Inferior parietal cortex (tissue), 1 donor: ENCODE data around the gene NXF2.
"Not testable (repeated sequence)": the region's sequence is repeated elsewhere in the genome, so short reads cannot be mapped to it uniquely, and the experiment has no call there.

Source experiments
- DNase-seq: peaks from one replicate; pipeline ENCODE4 v3.0.0-alpha.2; 2016; ENCODE audit errors: extremely low spot score

Gene NXF2, protein sequence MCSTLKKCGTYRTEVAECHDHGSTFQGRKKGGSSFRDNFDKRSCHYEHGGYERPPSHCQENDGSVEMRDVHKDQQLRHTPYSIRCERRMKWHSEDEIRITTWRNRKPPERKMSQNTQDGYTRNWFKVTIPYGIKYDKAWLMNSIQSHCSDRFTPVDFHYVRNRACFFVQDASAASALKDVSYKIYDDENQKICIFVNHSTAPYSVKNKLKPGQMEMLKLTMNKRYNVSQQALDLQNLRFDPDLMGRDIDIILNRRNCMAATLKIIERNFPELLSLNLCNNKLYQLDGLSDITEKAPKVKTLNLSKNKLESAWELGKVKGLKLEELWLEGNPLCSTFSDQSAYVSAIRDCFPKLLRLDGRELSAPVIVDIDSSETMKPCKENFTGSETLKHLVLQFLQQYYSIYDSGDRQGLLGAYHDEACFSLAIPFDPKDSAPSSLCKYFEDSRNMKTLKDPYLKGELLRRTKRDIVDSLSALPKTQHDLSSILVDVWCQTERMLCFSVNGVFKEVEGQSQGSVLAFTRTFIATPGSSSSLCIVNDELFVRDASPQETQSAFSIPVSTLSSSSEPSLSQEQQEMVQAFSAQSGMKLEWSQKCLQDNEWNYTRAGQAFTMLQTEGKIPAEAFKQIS

DNA sequence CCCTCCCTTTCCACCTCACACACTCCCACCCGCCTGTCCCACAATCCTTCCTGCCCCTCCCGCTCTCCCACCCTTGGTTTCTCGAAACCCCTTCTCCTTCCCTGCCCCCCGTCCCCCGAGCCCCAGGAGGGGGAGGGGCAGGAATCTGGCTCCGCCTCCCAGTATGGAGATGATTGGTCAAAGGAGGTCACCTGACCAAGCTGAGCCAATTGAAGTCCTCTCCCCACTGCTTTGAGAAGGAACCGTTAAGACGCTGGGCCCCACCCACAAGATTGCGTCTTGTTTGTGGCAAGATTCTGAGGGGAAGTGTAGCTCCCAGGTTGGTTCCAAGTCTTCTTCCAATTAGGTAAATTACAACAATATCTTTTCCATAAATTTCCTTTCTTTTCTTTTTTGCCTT lies at the start of gene NXF2:
NXF2 (plus strand) TSS at position 275 of the 400 bp plus-strand sequence. CDS start 59,912 bp downstream, outside the sequence.
- DNase-seq: not testable (repeated sequence)

DNA sequence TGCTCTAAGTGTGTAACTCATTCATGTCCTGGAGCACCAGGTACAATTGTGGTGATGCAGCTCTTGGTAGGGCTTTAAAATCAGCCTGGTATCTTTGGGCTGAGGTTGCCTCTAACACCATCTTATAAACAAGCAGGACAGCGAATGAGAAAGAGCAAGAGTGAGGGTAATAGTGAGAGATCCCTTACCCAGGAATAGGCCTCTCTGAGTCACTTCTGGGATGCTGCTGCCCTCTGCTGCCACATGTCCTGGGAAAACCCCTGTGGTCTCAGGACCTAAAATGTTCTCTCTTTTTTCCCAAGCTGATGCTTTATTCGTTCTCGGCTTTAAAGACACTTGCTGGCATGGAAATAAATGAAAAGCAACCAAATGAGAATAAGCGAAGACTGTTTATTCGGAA lies 39.0 kb upstream of the NXF2 start:
- DNase-seq: not testable (repeated sequence)

DNA sequence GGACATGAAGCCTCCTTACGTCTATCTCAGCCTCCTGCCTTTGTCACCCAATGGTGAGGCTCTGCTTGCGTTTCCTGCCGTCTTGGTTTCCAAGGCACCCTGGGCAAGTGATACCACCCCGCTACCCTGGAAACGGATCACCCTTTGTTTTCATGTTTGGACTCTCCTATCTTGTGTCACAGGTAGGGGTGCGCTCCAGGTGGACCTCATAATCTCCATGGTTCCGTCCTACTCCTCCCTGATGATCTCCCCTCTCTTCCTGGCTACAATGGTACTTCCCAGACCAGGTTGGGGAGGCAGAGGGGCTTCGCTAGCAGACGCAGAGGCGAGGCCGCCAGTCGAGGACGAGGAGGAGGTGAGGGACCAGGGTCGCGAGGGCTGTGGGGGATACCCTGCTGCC lies 32.0 kb upstream of the NXF2 start, which contains the start of gene TCP11X1:
TCP11X1 (plus strand) TSS at position 316 of the 400 bp plus-strand sequence.
- DNase-seq: not testable (repeated sequence)

DNA sequence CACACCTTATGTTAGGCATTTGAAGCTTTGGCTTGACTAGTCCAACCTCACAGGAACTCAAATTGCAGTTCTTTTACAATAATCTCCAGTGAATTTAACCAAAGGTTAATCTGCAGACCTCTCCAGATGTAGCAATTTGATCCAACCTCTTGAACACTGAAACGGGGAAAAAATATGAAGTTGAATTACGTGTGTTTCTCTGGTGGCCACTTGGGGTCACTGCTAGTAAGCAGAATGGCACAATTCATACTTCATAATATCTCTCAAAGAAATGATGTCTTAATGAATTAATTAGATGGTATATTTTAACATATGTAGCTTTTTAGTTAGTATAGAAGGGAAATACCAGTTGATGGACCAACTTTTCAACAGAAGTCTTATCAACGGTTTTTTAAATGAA lies 30.5 kb upstream of the NXF2 start:
- DNase-seq: not testable (repeated sequence)

DNA sequence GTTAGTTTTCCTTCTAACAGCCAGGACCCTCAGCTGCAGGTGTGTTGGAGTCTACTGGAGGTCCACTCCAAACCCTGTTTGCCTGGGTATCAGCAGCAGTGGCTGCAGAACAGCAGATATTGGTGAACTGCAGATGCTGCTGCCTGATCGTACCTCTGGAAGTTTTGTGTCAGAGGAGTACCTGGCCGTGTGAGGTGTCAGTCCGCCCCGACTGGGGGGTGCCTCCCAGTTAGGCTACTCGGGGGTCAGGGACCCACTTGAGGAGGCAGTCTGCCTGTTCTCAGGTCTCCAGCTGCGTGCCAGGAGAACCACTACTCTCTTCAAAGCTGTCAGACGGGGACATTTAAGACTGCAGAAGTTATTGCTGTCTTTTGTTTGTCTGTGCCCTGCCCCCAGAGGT lies 11.3 kb upstream of the NXF2 start:
- not testable (repeated sequence) for DNase-seq

DNA sequence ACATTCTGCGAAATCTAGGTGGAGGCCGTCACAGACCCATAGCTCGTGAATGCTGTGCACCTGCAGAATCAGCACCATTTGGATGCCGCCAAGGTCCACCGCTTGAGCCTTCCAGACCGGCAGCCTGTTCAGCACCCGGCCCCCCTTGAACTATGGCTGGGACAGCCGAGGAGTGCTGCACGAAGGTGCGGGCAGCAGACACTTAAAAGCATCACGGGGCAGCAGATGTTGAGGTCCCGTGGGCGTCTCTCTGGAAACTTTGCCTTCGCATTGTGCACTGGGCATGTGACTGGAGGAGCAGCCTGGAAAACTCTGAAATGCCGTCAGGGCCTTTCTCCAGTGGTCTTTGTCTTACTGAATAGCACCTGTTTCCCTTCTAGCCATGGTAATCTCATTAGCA lies 6.7 kb upstream of the NXF2 start:
- DNase-seq: not testable (repeated sequence)

DNA sequence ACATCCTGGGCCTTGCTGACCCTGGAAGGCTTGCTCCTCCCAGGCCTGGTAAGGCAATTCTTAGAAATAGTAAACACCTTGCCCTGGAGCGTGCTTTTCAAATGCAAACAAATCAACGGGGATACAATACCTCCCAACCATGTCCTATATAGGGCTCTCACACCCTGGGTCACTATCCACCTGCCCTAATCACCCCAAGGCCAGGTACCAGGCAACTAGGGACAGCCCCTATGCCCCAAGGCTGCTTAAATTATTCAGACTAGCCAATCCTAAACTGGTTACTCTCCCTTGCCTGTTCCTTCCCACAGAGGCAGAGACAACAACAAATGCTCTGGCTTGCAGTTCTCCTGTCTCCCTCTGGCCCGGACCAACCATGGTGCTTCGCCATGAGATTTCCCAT lies 25.3 kb downstream of the NXF2 start:
- not testable (repeated sequence) for DNase-seq

DNA sequence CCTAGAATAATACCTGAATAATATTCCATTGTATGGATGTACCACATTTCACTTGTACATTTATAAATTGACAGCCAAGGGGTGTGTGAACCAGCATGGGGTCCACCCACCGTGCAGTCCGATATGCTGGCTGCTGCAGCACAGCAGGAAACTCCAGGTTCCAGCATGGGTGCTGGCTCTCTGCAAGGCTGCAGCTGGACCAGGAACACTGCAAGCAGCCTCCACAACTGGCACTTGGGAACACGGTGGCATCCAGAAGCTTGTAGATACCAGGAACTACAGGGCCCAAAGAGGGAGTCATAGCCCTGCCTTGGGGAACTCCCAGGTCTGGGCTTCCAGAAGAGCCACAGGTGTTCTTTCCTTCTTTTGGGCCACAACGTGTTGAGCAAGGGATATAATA lies 91.2 kb downstream of the NXF2 start:
- no peak for DNase-seq

DNA sequence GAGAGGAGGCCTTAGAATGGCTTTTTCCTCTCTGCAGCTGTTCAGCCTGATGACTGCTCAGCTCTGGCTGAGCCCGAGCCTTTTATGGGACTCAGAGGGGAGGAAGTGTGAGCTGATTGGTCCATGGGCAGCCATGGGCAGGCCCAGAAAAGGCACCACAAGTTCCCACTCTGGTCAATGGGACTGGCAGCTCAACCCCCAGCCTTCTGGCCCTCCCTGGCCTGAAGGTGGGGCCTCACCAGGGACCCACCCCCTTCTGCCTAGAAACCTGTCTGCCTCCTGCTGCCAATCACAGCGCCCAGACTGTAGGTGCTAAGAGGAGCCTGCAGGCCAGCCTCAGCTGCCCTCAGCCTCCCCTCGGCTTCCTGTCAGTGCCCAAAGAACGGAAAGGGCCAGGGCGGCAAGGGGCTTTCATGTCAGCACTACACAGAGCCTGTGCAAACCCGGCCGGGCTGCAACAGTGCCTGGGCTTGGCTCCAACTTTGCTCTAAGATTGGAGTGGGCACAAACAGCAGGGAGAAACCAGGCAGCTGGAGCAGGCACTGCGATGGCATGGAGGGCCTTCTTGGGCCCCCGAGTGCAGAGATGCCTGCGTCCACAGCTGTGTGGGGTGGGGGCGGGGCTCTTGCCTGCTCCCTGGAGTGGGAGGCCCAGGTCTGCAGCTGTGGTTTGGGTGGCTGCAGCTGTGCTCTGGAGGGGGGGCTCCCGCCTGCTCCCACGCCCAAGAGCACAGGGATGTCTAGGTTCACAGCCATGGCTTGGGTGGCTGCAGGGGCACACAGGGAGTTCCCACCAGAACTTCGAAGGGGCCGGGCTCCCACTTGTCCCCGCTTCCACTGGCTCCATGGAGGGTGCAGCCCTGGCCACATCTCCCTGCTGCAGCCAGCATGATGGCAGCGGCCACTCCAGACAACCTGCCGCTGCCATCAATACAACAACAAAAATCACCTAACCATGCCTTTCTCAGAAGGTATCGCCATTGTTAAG lies 92.6 kb downstream of the NXF2 start:
- no peak for DNase-seq

DNA sequence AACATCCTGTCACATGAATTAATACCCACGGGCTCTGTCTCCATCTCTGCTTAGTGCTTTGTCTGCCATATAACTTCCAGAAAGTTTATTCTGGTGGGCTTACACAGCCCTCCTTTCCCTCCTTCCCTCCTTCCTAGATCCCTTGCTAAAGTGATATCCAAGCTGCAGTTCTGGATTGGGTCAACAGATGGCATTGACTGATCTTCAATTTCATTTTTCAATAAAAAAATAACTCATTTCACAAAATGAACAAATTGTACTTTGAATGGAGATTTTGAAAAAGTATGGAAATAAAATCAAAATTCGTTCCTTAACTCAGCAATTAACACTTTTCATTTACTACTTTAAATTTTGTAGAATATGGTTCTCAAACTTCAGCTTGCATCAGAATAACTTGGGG lies 94.9 kb downstream of the NXF2 start:
- DNase-seq: no peak

DNA sequence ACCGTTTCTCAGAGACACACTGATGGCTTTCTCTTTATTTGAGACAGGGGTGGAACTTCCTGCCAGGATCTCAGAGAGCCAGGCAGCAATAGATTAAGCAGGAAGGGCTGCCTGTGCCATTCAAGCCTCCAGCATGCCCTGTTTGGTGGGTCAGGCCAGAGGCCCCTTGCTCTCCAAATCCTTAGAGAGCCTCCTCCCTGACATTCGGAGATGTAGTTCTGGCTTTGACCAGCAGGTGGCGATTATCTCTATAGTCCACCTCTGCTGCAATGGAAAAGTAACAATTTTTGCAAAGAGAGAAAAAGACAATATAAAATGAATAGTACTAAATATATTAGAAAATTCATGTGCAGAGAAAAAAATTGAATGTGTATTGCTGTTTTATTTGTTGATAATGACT lies 98.9 kb downstream of the NXF2 start:
- peak; percentile 77 for DNase-seq
